IPS-18a (cell line): ENCODE measurements around the gene ADIPOQ.
"Not testable (repeated sequence)": the region's sequence is repeated elsewhere in the genome, so short reads cannot be mapped to it uniquely, and the experiment has no call there.

Source experiments
- H3K27ac ChIP-seq: one replicate; pipeline ENCODE4 v1.5.1; 2013; ENCODE audit warnings: low read length
- H3K27me3 ChIP-seq: one replicate; pipeline ENCODE4 v1.6.1; 2013; ENCODE audit warnings: mild to moderate bottlenecking, low read length; ENCODE audit not compliant: control insufficient read depth, insufficient read depth
- H3K36me3 ChIP-seq: one replicate; pipeline ENCODE4 v1.6.1; 2013; ENCODE audit warnings: low read depth, low read length; ENCODE audit not compliant: control insufficient read depth
- H3K4me1 ChIP-seq: one replicate; pipeline ENCODE4 v1.6.1; 2013; ENCODE audit warnings: low read depth, low read length; ENCODE audit not compliant: control insufficient read depth
- H3K4me3 ChIP-seq: one replicate; pipeline ENCODE4 v1.5.1; 2013; ENCODE audit warnings: low read length
- H3K9ac ChIP-seq: one replicate; pipeline ENCODE4 v1.6.1; 2013; ENCODE audit warnings: mild to moderate bottlenecking, low read length, moderate library complexity
- H3K9me3 ChIP-seq: one replicate; pipeline ENCODE4 v1.6.1; 2013; ENCODE audit warnings: low read depth, low read length; ENCODE audit not compliant: control insufficient read depth

Gene ADIPOQ

GRCh38 chr3:186828340-186828739 lies 14.2 kb upstream of the ADIPOQ start:
- no peak overlapping the region for H3K9ac ChIP-seq
- H3K27me3 ChIP-seq = peaks cover 58% of the 10 kb centered on the region
- peaks cover 23% of the 10 kb centered on the region for H3K4me1 ChIP-seq
- H3K27ac ChIP-seq = no peak overlapping the region
- H3K9me3 ChIP-seq = no peaks in the 10 kb centered on the region
- H3K36me3 ChIP-seq = no peaks in the 10 kb centered on the region
- H3K4me3 ChIP-seq = no peak overlapping the region

GRCh38 chr3:186831798-186832197 lies 10.7 kb upstream of the ADIPOQ start:
- no peaks in the 10 kb centered on the region for H3K36me3 ChIP-seq
- H3K9ac ChIP-seq = no peak overlapping the region
- no peaks in the 10 kb centered on the region for H3K9me3 ChIP-seq
- no peak overlapping the region for H3K4me3 ChIP-seq
- H3K27me3 ChIP-seq = peaks cover 33% of the 10 kb centered on the region
- no peak overlapping the region for H3K27ac ChIP-seq
- H3K4me1 ChIP-seq = peaks cover 3% of the 10 kb centered on the region

GRCh38 chr3:186832276-186832675 lies 10.2 kb upstream of the ADIPOQ start:
- peaks cover 3% of the 10 kb centered on the region for H3K4me1 ChIP-seq
- no peak overlapping the region for H3K27ac ChIP-seq
- no peak overlapping the region for H3K4me3 ChIP-seq
- H3K9ac ChIP-seq = no peak overlapping the region
- H3K27me3 ChIP-seq = peaks cover 33% of the 10 kb centered on the region
- H3K9me3 ChIP-seq = no peaks in the 10 kb centered on the region
- H3K36me3 ChIP-seq = no peaks in the 10 kb centered on the region

GRCh38 chr3:186839874-186840641 lies 2.5 kb upstream of the ADIPOQ start:
- Histone ChIP-seq H3K9me3 (no peaks in the 10 kb centered on the region), H3K4me1 (no peaks in the 10 kb centered on the region), H3K4me3 (no peak overlapping the region), H3K27ac (no peak overlapping the region), H3K9ac (no peak overlapping the region), H3K27me3 (no peaks in the 10 kb centered on the region), H3K36me3 (no peaks in the 10 kb centered on the region)

GRCh38 chr3:186841620-186842019 lies 890 bp upstream of the ADIPOQ start:
- H3K27ac ChIP-seq = no peak overlapping the region
- no peaks in the 10 kb centered on the region for H3K4me1 ChIP-seq
- H3K9ac ChIP-seq = no peak overlapping the region
- H3K27me3 ChIP-seq = no peaks in the 10 kb centered on the region
- H3K4me3 ChIP-seq = no peak overlapping the region
- H3K9me3 ChIP-seq = no peaks in the 10 kb centered on the region
- H3K36me3 ChIP-seq = no peaks in the 10 kb centered on the region

- Histone ChIP-seq H3K9me3 (no peaks in the 10 kb centered on the region), H3K4me1 (no peaks in the 10 kb centered on the region)
Measured at GRCh38 chr3:186843039-186843432, 526 bp downstream of the ADIPOQ start.

GRCh38 chr3:186844908-186845307 lies 2.4 kb downstream of the ADIPOQ start:
- no peaks in the 10 kb centered on the region for H3K27me3 ChIP-seq
- H3K36me3 ChIP-seq = no peaks in the 10 kb centered on the region
- no peaks in the 10 kb centered on the region for H3K4me1 ChIP-seq
- no peak overlapping the region for H3K27ac ChIP-seq
- H3K9me3 ChIP-seq = no peaks in the 10 kb centered on the region
- H3K4me3 ChIP-seq = no peak overlapping the region
- no peak overlapping the region for H3K9ac ChIP-seq

More at GRCh38 chr3:186843039-186843432, 526 bp downstream of the ADIPOQ start:
- H3K27ac ChIP-seq = no peak overlapping the region
- no peak overlapping the region for H3K4me3 ChIP-seq
- no peak overlapping the region for H3K9ac ChIP-seq
- H3K27me3 ChIP-seq = no peaks in the 10 kb centered on the region
- H3K36me3 ChIP-seq = no peaks in the 10 kb centered on the region

- Histone ChIP-seq H3K9me3 (no peaks in the 10 kb centered on the region), H3K36me3 (no peaks in the 10 kb centered on the region), H3K4me1 (no peaks in the 10 kb centered on the region)
Measured at GRCh38 chr3:186845756-186846155, 3.2 kb downstream of the ADIPOQ start.

GRCh38 chr3:186847437-186847836 lies 4.9 kb downstream of the ADIPOQ start:
- H3K4me1 ChIP-seq = no peaks in the 10 kb centered on the region
- H3K27me3 ChIP-seq = no peaks in the 10 kb centered on the region
- H3K4me3 ChIP-seq = no peak overlapping the region
- no peaks in the 10 kb centered on the region for H3K9me3 ChIP-seq
- no peaks in the 10 kb centered on the region for H3K36me3 ChIP-seq
- no peak overlapping the region for H3K27ac ChIP-seq
- H3K9ac ChIP-seq = no peak overlapping the region

More at GRCh38 chr3:186845756-186846155, 3.2 kb downstream of the ADIPOQ start:
- Histone ChIP-seq H3K9ac (no peak overlapping the region), H3K4me3 (no peak overlapping the region), H3K27me3 (no peaks in the 10 kb centered on the region), H3K27ac (no peak overlapping the region)

GRCh38 chr3:186849374-186849975 lies 7.0 kb downstream of the ADIPOQ start:
- Histone ChIP-seq H3K9ac (no peak overlapping the region), H3K27ac (no peak overlapping the region), H3K27me3 (no peaks in the 10 kb centered on the region)

GRCh38 chr3:186851835-186852234 lies 9.3 kb downstream of the ADIPOQ start:
- not testable (repeated sequence) for H3K4me3 ChIP-seq, H3K4me1 ChIP-seq, H3K9ac ChIP-seq, H3K27me3 ChIP-seq, H3K9me3 ChIP-seq, H3K27ac ChIP-seq, H3K36me3 ChIP-seq

More at GRCh38 chr3:186849374-186849975, 7.0 kb downstream of the ADIPOQ start:
- no peaks in the 10 kb centered on the region for H3K9me3 ChIP-seq
- no peaks in the 10 kb centered on the region for H3K4me1 ChIP-seq
- H3K4me3 ChIP-seq = no peak overlapping the region
- no peaks in the 10 kb centered on the region for H3K36me3 ChIP-seq

GRCh38 chr3:186852994-186853393 lies 10.5 kb downstream of the ADIPOQ start:
- H3K4me1 ChIP-seq = no peaks in the 10 kb centered on the region
- H3K9ac ChIP-seq = no peak overlapping the region
- no peak overlapping the region for H3K27ac ChIP-seq
- H3K9me3 ChIP-seq = no peaks in the 10 kb centered on the region
- H3K4me3 ChIP-seq = no peak overlapping the region
- H3K27me3 ChIP-seq = no peaks in the 10 kb centered on the region
- H3K36me3 ChIP-seq = no peaks in the 10 kb centered on the region
